ENCODE data around the gene CALY. TPM values are rescaled to one million over a fixed set of nuclear protein-coding genes. Genes with fewer than 3 reads are reported as not detected.

CALY gene
- total RNA-seq, 2 experiments from 2014 or later: 3.8 to 3.9 TPM

DNA sequence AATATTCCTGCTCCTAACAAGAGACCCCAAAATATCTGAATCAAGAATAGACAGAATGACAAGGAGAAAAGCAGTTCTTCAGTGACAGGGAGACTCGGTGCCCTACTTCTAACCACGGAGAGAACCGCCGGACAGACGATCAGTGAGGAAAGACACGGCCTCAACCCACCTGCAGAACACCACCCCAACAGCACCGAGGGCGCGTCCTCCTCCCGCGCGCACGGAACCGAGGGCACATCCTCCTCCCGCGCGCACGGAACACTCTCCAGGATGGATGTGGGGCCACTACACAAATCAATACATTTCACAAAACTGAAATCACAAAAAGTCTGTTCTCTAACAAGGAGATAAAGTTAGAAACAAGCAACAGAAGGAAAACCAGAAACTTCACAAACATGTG, 50.3 kb downstream of the CALY start:
- Histone ChIP-seq H3K9me3 (ENCODE audit: control insufficient read depth in 1 of 2, insufficient read depth in 1 of 2, low read length in 2 of 2) (no peaks in the 10 kb centered on the region), H3K36me3 (ENCODE audit: insufficient read depth, low read length) (peaks cover 83% of the 10 kb centered on the region), H3K4me1 (ENCODE audit: insufficient read depth, low read length) (no peaks in the 10 kb centered on the region), H3K4me3 (ENCODE audit: low read length) (no peak overlapping the region), H3K27me3 (ENCODE audit: control insufficient read depth in 1 of 2, insufficient read depth in 2 of 2, low read length in 2 of 2) (no peaks in the 10 kb centered on the region), H3K27ac (ENCODE audit: low read depth in 1 of 2, low read length in 2 of 2) (no peak overlapping the region)
- H3K4me3 Mint-ChIP-seq: no peak overlapping the region
- H3K9me3 Mint-ChIP-seq: no peaks in the 10 kb centered on the region
- ChIA-PET POLR2A (no interaction called here), CTCF (no interaction called here)
- H3K27ac Mint-ChIP-seq: no peak overlapping the region
- ATAC-seq (ENCODE audit: poor library complexity) (no peak), DNase-seq (no peak)
- intact Hi-C loops (cut with DNase I, micrococcal nuclease): no loop called here
- TF ChIP-seq, protein P1, sequence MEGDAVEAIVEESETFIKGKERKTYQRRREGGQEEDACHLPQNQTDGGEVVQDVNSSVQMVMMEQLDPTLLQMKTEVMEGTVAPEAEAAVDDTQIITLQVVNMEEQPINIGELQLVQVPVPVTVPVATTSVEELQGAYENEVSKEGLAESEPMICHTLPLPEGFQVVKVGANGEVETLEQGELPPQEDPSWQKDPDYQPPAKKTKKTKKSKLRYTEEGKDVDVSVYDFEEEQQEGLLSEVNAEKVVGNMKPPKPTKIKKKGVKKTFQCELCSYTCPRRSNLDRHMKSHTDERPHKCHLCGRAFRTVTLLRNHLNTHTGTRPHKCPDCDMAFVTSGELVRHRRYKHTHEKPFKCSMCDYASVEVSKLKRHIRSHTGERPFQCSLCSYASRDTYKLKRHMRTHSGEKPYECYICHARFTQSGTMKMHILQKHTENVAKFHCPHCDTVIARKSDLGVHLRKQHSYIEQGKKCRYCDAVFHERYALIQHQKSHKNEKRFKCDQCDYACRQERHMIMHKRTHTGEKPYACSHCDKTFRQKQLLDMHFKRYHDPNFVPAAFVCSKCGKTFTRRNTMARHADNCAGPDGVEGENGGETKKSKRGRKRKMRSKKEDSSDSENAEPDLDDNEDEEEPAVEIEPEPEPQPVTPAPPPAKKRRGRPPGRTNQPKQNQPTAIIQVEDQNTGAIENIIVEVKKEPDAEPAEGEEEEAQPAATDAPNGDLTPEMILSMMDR (IDR thresholded peaks at IDR 0.05): no peak
- H3K27me3 Mint-ChIP-seq: no peaks in the 10 kb centered on the region
- H3K4me1 Mint-ChIP-seq (ENCODE audit: low read depth): no peaks in the 10 kb centered on the region
- peaks cover 77% of the 10 kb centered on the region for H3K36me3 Mint-ChIP-seq (ENCODE audit: low read depth)

DNA sequence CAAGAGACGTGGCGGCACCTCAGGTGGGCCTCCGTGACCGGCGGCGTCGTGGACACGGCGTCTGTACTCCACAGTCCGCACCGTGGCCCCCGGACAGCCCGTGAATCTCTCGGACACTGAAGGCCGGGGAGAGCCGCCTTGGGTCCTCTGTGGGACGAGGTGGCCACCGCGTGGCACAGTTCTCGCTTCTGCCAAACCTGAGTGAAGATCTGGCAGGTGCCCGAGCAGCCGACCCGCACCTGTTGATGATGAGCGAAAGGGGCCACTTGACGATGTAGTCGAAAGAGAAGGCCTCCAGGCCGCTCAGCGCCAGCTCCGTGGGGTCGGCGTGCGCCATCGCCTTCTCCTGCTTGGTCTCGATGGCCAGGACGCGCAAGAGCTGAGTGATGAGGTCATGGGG, 51.5 kb downstream of the CALY start:
- no peak overlapping the region for H3K4me3 Mint-ChIP-seq
- POLR2A ChIA-PET: no interaction called here
- intact Hi-C loops (cut with DNase I, micrococcal nuclease): no loop called here
- no peak overlapping the region for H3K27ac Mint-ChIP-seq
- H3K27me3 Mint-ChIP-seq: no peaks in the 10 kb centered on the region
- H3K27ac ChIP-seq (ENCODE audit: low read depth in 1 of 2, low read length in 2 of 2): no peak overlapping the region
- H3K36me3 ChIP-seq (ENCODE audit: insufficient read depth, low read length): peaks cover 75% of the 10 kb centered on the region
- peaks cover 74% of the 10 kb centered on the region for H3K36me3 Mint-ChIP-seq (ENCODE audit: low read depth)
- no peak overlapping the region for H3K4me3 ChIP-seq (ENCODE audit: low read length)
- TF ChIP-seq, protein P1 (IDR thresholded peaks at IDR 0.05): no peak
- no peaks in the 10 kb centered on the region for H3K9me3 Mint-ChIP-seq
- H3K27me3 ChIP-seq (ENCODE audit: control insufficient read depth in 1 of 2, insufficient read depth in 2 of 2, low read length in 2 of 2): no peaks in the 10 kb centered on the region
- peaks cover 4% of the 10 kb centered on the region for H3K4me1 ChIP-seq (ENCODE audit: insufficient read depth, low read length)
- ATAC-seq (ENCODE audit: poor library complexity) (no peak), DNase-seq (no peak)
- H3K4me1 Mint-ChIP-seq (ENCODE audit: low read depth): no peaks in the 10 kb centered on the region
- CTCF ChIA-PET: no interaction called here
- H3K9me3 ChIP-seq (ENCODE audit: control insufficient read depth in 1 of 2, insufficient read depth in 1 of 2, low read length in 2 of 2): no peaks in the 10 kb centered on the region

DNA sequence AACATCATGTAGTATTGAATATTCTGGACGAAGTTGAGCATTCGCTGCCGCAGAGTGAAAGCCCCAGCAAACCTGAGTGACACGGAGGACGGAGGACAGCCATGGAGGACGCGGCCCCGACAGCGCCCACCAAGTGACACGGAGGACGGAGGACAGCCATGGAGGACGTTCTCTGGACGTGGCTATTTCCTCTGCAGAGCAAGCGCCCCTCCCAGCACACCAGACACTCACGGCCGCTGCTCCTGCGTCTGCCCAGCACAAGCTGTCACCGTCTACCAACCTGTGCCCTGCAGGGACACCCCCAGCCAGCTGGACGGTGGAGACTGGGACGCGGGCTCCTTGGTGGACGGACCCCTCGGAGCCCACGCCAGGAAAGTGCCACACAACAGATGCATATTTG, 52.8 kb downstream of the CALY start:
- ATAC-seq (ENCODE audit: poor library complexity) (no peak), DNase-seq (no peak)
- H3K36me3 ChIP-seq (ENCODE audit: insufficient read depth, low read length): peaks cover 65% of the 10 kb centered on the region
- Mint-ChIP-seq H3K27me3 (no peaks in the 10 kb centered on the region), H3K27ac (no peak overlapping the region), H3K4me1 (ENCODE audit: low read depth) (peaks cover 9% of the 10 kb centered on the region), H3K9me3 (no peaks in the 10 kb centered on the region), H3K4me3 (no peak overlapping the region), H3K36me3 (ENCODE audit: low read depth) (peaks cover 73% of the 10 kb centered on the region)
- TF ChIP-seq, protein P1 (IDR thresholded peaks at IDR 0.05): no peak
- H3K27me3 ChIP-seq (ENCODE audit: control insufficient read depth in 1 of 2, insufficient read depth in 2 of 2, low read length in 2 of 2): no peaks in the 10 kb centered on the region
- no peak overlapping the region for H3K27ac ChIP-seq (ENCODE audit: low read depth in 1 of 2, low read length in 2 of 2)
- CTCF ChIA-PET: no interaction called here
- POLR2A ChIA-PET: no interaction called here
- H3K4me3 ChIP-seq (ENCODE audit: low read length): no peak overlapping the region
- intact Hi-C loops (cut with DNase I, micrococcal nuclease): no loop called here
- peaks cover 17% of the 10 kb centered on the region for H3K4me1 ChIP-seq (ENCODE audit: insufficient read depth, low read length)
- H3K9me3 ChIP-seq (ENCODE audit: control insufficient read depth in 1 of 2, insufficient read depth in 1 of 2, low read length in 2 of 2): no peaks in the 10 kb centered on the region
